Fibroblast of lung (primary cell): ENCODE measurements around the gene MYO3B. TPM values are rescaled to one million over a fixed set of nuclear protein-coding genes. Genes with fewer than 3 reads are reported as not detected.

Source experiments
- DNase-seq, 2 donors: peaks; one replicate each; pipeline versions ENCODE4 v3.0.0 to v3.0.0-alpha.2; 2010; ENCODE audit warnings: low read depth in 2 of 2
- H2AFZ ChIP-seq: 2 replicates; pipeline ENCODE4 v1.5.1; 2012; ENCODE audit warnings: low read length, control low read depth, inconsistent platforms
- H3K27ac ChIP-seq: 2 replicates; pipeline ENCODE4 v1.5.1; 2011; ENCODE audit warnings: low read length, control low read depth; ENCODE audit not compliant: insufficient read depth
- H3K27me3 ChIP-seq: 2 replicates; pipeline ENCODE4 v1.5.1; 2011; ENCODE audit warnings: mild to moderate bottlenecking, low read length; ENCODE audit not compliant: control insufficient read depth, insufficient read depth
- H3K36me3 ChIP-seq: 2 replicates; pipeline ENCODE4 v1.5.1; 2011; ENCODE audit warnings: low read length; ENCODE audit not compliant: control insufficient read depth, insufficient read depth
- H3K4me1 ChIP-seq: 2 replicates; pipeline ENCODE4 v1.5.1; 2011; ENCODE audit warnings: low read length; ENCODE audit not compliant: control insufficient read depth, insufficient read depth; ENCODE audit errors: extremely low read depth
- H3K4me2 ChIP-seq: 2 replicates; pipeline ENCODE4 v1.5.1; 2011; ENCODE audit warnings: low read length, control low read depth; ENCODE audit not compliant: insufficient read depth; ENCODE audit errors: extremely low read depth
- H3K4me3 ChIP-seq, 4 experiments: fragments of 200-600 bp in 1 of 4; sonication (generic) in 1 of 4; replicated peaks in 1 of 4; 2 replicates each; pipeline ENCODE4 v1.5.1; 2011 to 2016; ENCODE audit warnings: low read length in 4 of 4, low read depth in 3 of 4, mild to moderate bottlenecking in 3 of 4, control low read depth in 2 of 4, inconsistent platforms in 1 of 4, mixed read lengths in 1 of 4; ENCODE audit not compliant: insufficient read depth in 1 of 4; ENCODE audit errors: control extremely low read depth in 1 of 4
- H3K79me2 ChIP-seq: 2 replicates; pipeline ENCODE4 v1.5.1; 2012; ENCODE audit warnings: mild to moderate bottlenecking, low read length, inconsistent platforms; ENCODE audit not compliant: control insufficient read depth, insufficient read depth
- H3K9ac ChIP-seq: 2 replicates; pipeline ENCODE4 v1.5.1; 2011; ENCODE audit warnings: mild to moderate bottlenecking, low read length, control low read depth; ENCODE audit not compliant: insufficient read depth
- H3K9me3 ChIP-seq: 2 replicates; pipeline ENCODE4 v1.5.1; 2012; ENCODE audit warnings: low read depth, low read length; ENCODE audit not compliant: control insufficient read depth, insufficient read depth
- H4K20me1 ChIP-seq: 2 replicates; pipeline ENCODE4 v1.5.1; 2011; ENCODE audit warnings: low read length; ENCODE audit not compliant: control insufficient read depth, insufficient read depth; ENCODE audit errors: extremely low read depth
- CTCF ChIP-seq, 2 donors: IDR thresholded peaks in 1 of 2; conservative IDR thresholded peaks in 1 of 2; 1 replicate in 1 of 2; 2 replicates in 1 of 2; pipeline ENCODE4 v1.5.1; 2011 to 2012; ENCODE audit warnings: low read length in 2 of 2, control low read depth in 1 of 2, inconsistent platforms in 1 of 2, low read depth in 1 of 2, mild to moderate bottlenecking in 1 of 2
- EZH2 ChIP-seq: IDR thresholded peaks from 2 replicates; pipeline ENCODE4 v1.5.1; 2012; ENCODE audit warnings: low read length, control low read depth, mild to moderate bottlenecking; ENCODE audit errors: missing control alignments
- polyA plus RNA-seq, 2 donors: library from polyadenylated mRNA; depleted of rRNA in 1 of 2; stranded (reverse) in 1 of 2; unstranded in 1 of 2; fragments of >200 nt; gene quantifications; 2 replicates each; pipeline ENCODE4 v1.2.1, GENCODE V29; 2011 to 2012; ENCODE audit warnings: missing spikeins in 1 of 2
- total RNA-seq: library from RNA; depleted of rRNA; stranded (reverse); fragments of >200 nt; gene quantifications from 2 replicates; pipeline ENCODE4 v1.2.1, GENCODE V29; 2014

The MYO3B gene
- total and polyA plus RNA-seq, 2 donors (not counting 1 experiment from before 2014, with no cell fraction given), result 0.06 to 0.50 TPM

- Histone ChIP-seq H3K27me3 (no peaks in the 10 kb centered on the region), H3K4me3 (no peak overlapping the region), H3K9ac (no peak overlapping the region), H3K27ac (no peak overlapping the region), H3K36me3 (no peaks in the 10 kb centered on the region), H3K79me2 (no peaks in the 10 kb centered on the region), H2AFZ (no peak overlapping the region), H3K4me1 (no peaks in the 10 kb centered on the region), H3K4me2 (no peak overlapping the region), H4K20me1 (no peaks in the 10 kb centered on the region), H3K9me3 (no peaks in the 10 kb centered on the region)
- DNase-seq, result no peak
- TF ChIP-seq EZH2 (no peak), CTCF (conservative IDR thresholded peaks at IDR 0.05 in 1 of 2, IDR thresholded peaks at IDR 0.05 in 1 of 2; ENCODE audit: low read depth in 1 of 2, low read length in 2 of 2) (no peak)
These were observed 7.5 kb upstream of the MYO3B start for GRCh38 chr2:170170281-170171040.

GRCh38 chr2:170176212-170176611 is 1.7 kb upstream of the MYO3B start:
- Histone ChIP-seq H3K36me3 (no peaks in the 10 kb centered on the region), H3K4me2 (no peak overlapping the region), H3K27me3 (no peaks in the 10 kb centered on the region), H3K27ac (no peak overlapping the region), H3K79me2 (no peaks in the 10 kb centered on the region), H4K20me1 (no peaks in the 10 kb centered on the region), H3K9ac (no peak overlapping the region), H3K4me1 (peaks cover 6% of the 10 kb centered on the region), H3K9me3 (no peaks in the 10 kb centered on the region), H2AFZ (no peak overlapping the region), H3K4me3 (no peak overlapping the region)
- no peak for DNase-seq
- TF ChIP-seq CTCF (conservative IDR thresholded peaks at IDR 0.05 in 1 of 2, IDR thresholded peaks at IDR 0.05 in 1 of 2; ENCODE audit: low read depth in 1 of 2, low read length in 2 of 2) (no peak), EZH2 (no peak)

GRCh38 chr2:170180031-170180566 is 2.2 kb downstream of the MYO3B start:
- H3K79me2 ChIP-seq, result no peaks in the 10 kb centered on the region
- H3K4me2 ChIP-seq, result no peak overlapping the region
- H3K27ac ChIP-seq, result no peak overlapping the region
- no peak overlapping the region for H3K9ac ChIP-seq
- TF ChIP-seq EZH2, result no peak
- no peak for TF ChIP-seq CTCF (conservative IDR thresholded peaks at IDR 0.05 in 1 of 2, IDR thresholded peaks at IDR 0.05 in 1 of 2; ENCODE audit: low read depth in 1 of 2, low read length in 2 of 2)
- no peaks in the 10 kb centered on the region for H3K36me3 ChIP-seq
- no peaks in the 10 kb centered on the region for H3K27me3 ChIP-seq
- H2AFZ ChIP-seq, result no peak overlapping the region
- peaks cover 6% of the 10 kb centered on the region for H3K4me1 ChIP-seq
- H3K4me3 ChIP-seq, result no peak overlapping the region
- DNase-seq, result no peak
- no peaks in the 10 kb centered on the region for H4K20me1 ChIP-seq
- H3K9me3 ChIP-seq, result no peaks in the 10 kb centered on the region
